HCT116 (cell line): Measurements from ENCODE around the gene GPR146. TPM values are rescaled to one million over a fixed set of nuclear protein-coding genes. Genes with fewer than 3 reads are reported as not detected.

Experiments
- ATAC-seq: fragments of 200-7000 bp; cut with Tn5 transposase; 2 replicates; pipeline ENCODE4 v1.9.1; 2020; ENCODE audit warnings: mild to moderate bottlenecking, moderate library complexity
- BruUV-seq: library from RNA; stranded (reverse); fragments of 400-500 nt; replicated peaks from 2 replicates; lab custom pipeline; 2021; lab: Mats Ljungman, UMichigan
- CTCF ChIA-PET: fragments of 300-600 bp; sonication (Branson Sonifier 250); formaldehyde crosslinking; loops from one replicate; lab custom pipeline; 2021; ENCODE audit warnings: antibody characterized with exemption; lab: Charles Lee
- POLR2A ChIA-PET: fragments of 300-600, 350-600 bp; sonication (Branson Sonifier 250); formaldehyde crosslinking; loops from one replicate; lab custom pipeline; 2021; ENCODE audit warnings: antibody characterized with exemption; lab: Charles Lee
- RAD21 ChIA-PET, 2 experiments: fragments of 300-600 bp; sonication (Branson Sonifier 250); formaldehyde crosslinking; loops; one replicate each; lab custom pipeline; 2023; ENCODE audit warnings: low total read pairs in 2 of 2; ENCODE audit not compliant: uncharacterized antibody in 2 of 2, unreplicated experiment in 2 of 2, low non-redundant PET in 1 of 2; lab: Charles Lee
- DNase-seq: peaks from one replicate; pipeline ENCODE4 v3.0.0-alpha.2; 2010; ENCODE audit warnings: low read depth, low spot score
- H2AFZ ChIP-seq: fragments of 200-600 bp; shearing (Covaris generic), sonication (generic); 2 replicates; pipeline ENCODE4 v1.6.1; 2017; ENCODE audit warnings: low read depth, mixed run types, mixed read lengths, antibody characterized with exemption, low read length; ENCODE audit not compliant: poor library complexity, severe bottlenecking
- H3K27ac ChIP-seq: 2 replicates; pipeline ENCODE4 v1.5.1; 2012; ENCODE audit warnings: low read depth, low read length
- H3K27me3 ChIP-seq: fragments of 200-600 bp; sonication (generic); 2 replicates; pipeline ENCODE4 v1.6.1; 2016; ENCODE audit warnings: mixed run types, low read length, mixed read lengths; ENCODE audit not compliant: insufficient read depth
- H3K36me3 ChIP-seq, 2 experiments: fragments of 200-500 bp in 1 of 2; fragments of 200-600 bp in 1 of 2; sonication (Bioruptor generic) in 1 of 2; sonication (generic) in 1 of 2; 2 replicates each; pipeline versions ENCODE4 v1.5.1 to v1.6.1; 2014 to 2016; ENCODE audit warnings: low read length in 2 of 2, inconsistent platforms in 1 of 2, mixed read lengths in 1 of 2, mixed run types in 1 of 2; ENCODE audit not compliant: insufficient read depth in 2 of 2, control insufficient read depth in 1 of 2
- H3K4me1 ChIP-seq, 2 experiments: fragments of 200-600 bp in 1 of 2; sonication (generic) in 1 of 2; 2 replicates each; pipeline versions ENCODE4 v1.5.1 to v1.6.1; 2012 to 2017; ENCODE audit warnings: low read length in 2 of 2, inconsistent platforms in 1 of 2, mild to moderate bottlenecking in 1 of 2, mixed read lengths in 1 of 2, mixed run types in 1 of 2, moderate library complexity in 1 of 2; ENCODE audit not compliant: insufficient read depth in 2 of 2, control insufficient read depth in 1 of 2
- H3K4me2 ChIP-seq: fragments of 200-600 bp; sonication (generic); 2 replicates; pipeline ENCODE4 v1.6.1; 2017; ENCODE audit warnings: mixed run types, low read length, mixed read lengths
- H3K4me3 ChIP-seq, 2 experiments: fragments of 200-600 bp in 1 of 2; sonication (generic) in 1 of 2; replicated peaks in 1 of 2; 2 replicates each; pipeline ENCODE4 v1.5.1; 2011 to 2016; ENCODE audit warnings: low read length in 2 of 2, control low read depth in 1 of 2, low read depth in 1 of 2, mild to moderate bottlenecking in 1 of 2, mixed read lengths in 1 of 2, mixed run types in 1 of 2
- H3K79me2 ChIP-seq: fragments of 200-600 bp; sonication (generic); 2 replicates; pipeline ENCODE4 v1.6.1; 2017; ENCODE audit warnings: mild to moderate bottlenecking, mixed run types, low read length, moderate library complexity, mixed read lengths; ENCODE audit not compliant: insufficient read depth
- H3K9ac ChIP-seq: fragments of 200-600 bp; sonication (generic); 2 replicates; pipeline ENCODE4 v1.6.1; 2016; ENCODE audit warnings: low read length, mixed read lengths
- H3K9me2 ChIP-seq: fragments of 200-600 bp; sonication (generic), shearing (Covaris generic); 2 replicates; pipeline ENCODE4 v1.6.1; 2017; ENCODE audit warnings: mixed run types, mild to moderate bottlenecking, moderate library complexity; ENCODE audit not compliant: insufficient read depth
- H3K9me3 ChIP-seq, 2 experiments: fragments of 200-500 bp in 1 of 2; fragments of 200-600 bp in 1 of 2; sonication (Bioruptor generic) in 1 of 2; sonication (generic) in 1 of 2; 2 replicates each; pipeline ENCODE4 v1.6.1; 2014 to 2017; ENCODE audit warnings: low read length in 2 of 2, mixed read lengths in 2 of 2, inconsistent platforms in 1 of 2, low read depth in 1 of 2, mild to moderate bottlenecking in 1 of 2, mixed run types in 1 of 2, moderate library complexity in 1 of 2; ENCODE audit not compliant: control insufficient read depth in 1 of 2, insufficient read depth in 1 of 2
- H4K20me1 ChIP-seq: fragments of 200-600 bp; sonication (generic), shearing (Covaris generic); 2 replicates; pipeline ENCODE4 v1.6.1; 2017; ENCODE audit warnings: mixed run types, mild to moderate bottlenecking, moderate library complexity; ENCODE audit not compliant: insufficient read depth
- EGR1 ChIP-seq: IDR thresholded peaks from 2 replicates; pipeline ENCODE4 v1.6.1; 2012; ENCODE audit warnings: low read depth
- ELF1 ChIP-seq: IDR thresholded peaks from 2 replicates; pipeline ENCODE4 v1.6.1; 2012; ENCODE audit warnings: low read depth, borderline replicate concordance
- EZH2phosphoT487 ChIP-seq: fragments of 200-600 bp; IDR thresholded peaks from 2 replicates; pipeline ENCODE4 v1.6.1; 2018; ENCODE audit warnings: antibody characterized with exemption, borderline replicate concordance
- JUND ChIP-seq: IDR thresholded peaks from 2 replicates; pipeline ENCODE4 v1.6.1; 2012
- POLR2AphosphoS5 ChIP-seq: IDR thresholded peaks from 2 replicates; pipeline ENCODE4 v1.6.1; 2011; ENCODE audit warnings: mild to moderate bottlenecking, low read depth, low read length, moderate library complexity
- SP1 ChIP-seq: IDR thresholded peaks from 2 replicates; pipeline ENCODE4 v1.6.1; 2012; ENCODE audit warnings: low read depth
- ZNF274 ChIP-seq: fragments of 200-500 bp; sonication (Bioruptor generic); IDR thresholded peaks from 2 replicates; pipeline ENCODE4 v1.6.1; 2014; ENCODE audit warnings: mild to moderate bottlenecking, low read depth, low read length, inconsistent platforms
- intact Hi-C: fragments of 100-400 bp; cut with micrococcal nuclease; formaldehyde crosslinking; loops from 2 replicates; pipeline ENCODE4 v1.10.0; 2022
- total RNA-seq: library from RNA; stranded (reverse); gene quantifications from one replicate; pipeline ENCODE4 v1.2.1, GENCODE V29; 2021; ENCODE audit not compliant: unreplicated experiment

Gene GPR146
- total RNA-seq, 1 experiment from 2014 or later: 2.4 TPM

DNA sequence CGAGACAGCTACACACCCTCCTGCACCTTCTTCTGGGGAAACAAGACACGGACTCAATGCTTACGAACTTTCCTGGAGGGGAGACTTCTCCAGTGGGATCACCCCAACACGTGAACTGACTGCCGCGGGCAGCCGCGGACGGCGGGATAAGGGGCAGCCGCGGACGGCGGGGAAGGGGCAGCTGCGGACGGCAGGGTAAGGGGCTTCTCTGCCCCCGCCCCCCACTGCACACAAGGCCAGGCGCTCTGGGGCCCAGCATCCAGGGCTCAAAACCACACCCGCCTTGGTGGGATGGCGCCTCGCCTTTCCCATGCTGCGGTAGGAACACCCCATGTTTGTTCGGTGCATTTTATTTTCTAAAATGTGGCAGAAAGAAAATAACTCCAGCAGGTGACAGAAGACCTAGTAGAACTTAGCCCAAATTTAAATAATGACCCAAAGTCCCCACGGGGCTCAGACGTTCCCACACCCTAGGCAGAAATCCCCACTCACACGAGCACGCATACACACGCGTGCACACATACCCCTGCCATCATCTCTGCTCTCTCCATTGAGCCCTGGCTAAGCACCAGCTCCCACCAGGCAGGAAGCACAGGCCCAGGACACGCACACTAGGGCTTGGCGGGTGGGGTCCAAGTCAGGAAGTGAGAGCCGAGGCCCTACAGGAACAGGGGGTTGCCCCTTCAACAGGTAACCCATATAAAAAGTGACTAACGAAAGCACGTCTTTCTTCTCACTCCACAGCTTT, 26.6 kb upstream of the GPR146 start:
- H3K4me1 ChIP-seq: no peaks in the 10 kb centered on the region
- H3K36me3 ChIP-seq: peaks cover 0 to 9% of the 10 kb centered on the region in 2 experiments; a peak in 1 of 4 replicates
- H3K27me3 ChIP-seq: no peaks in the 10 kb centered on the region
- peaks cover 9% of the 10 kb centered on the region; the same call in 1 of the 2 replicates for H3K79me2 ChIP-seq
- no peak overlapping the region for H2AFZ ChIP-seq
- no peaks in the 10 kb centered on the region for H4K20me1 ChIP-seq
- ChIA-PET POLR2A (no interaction called here), RAD21 (no interaction called here), CTCF (no interaction called here)
- no TSS peak for BruUV-seq
- no peak overlapping the region for H3K27ac ChIP-seq
- DNase-seq (no peak), ATAC-seq (no peak)
- no peak overlapping the region for H3K4me2 ChIP-seq
- H3K9me2 ChIP-seq: no peaks in the 10 kb centered on the region
- no peaks in the 10 kb centered on the region for H3K9me3 ChIP-seq
- TF ChIP-seq JUND (no peak), EGR1 (no peak), SP1 (no peak), ELF1 (no peak), ZNF274 (no peak), EZH2phosphoT487 (no peak)
- intact Hi-C loops: no loop called here
- H3K4me3 ChIP-seq: no peak overlapping the region
- no peak overlapping the region for H3K9ac ChIP-seq

- TF ChIP-seq ELF1 (no peak), POLR2AphosphoS5 (peak; percentile 17; the same call in 1 of the 2 replicates)
- intact Hi-C loops: no loop called here
- CTCF ChIA-PET: no interaction called here
- Histone ChIP-seq H3K4me3 (no peak overlapping the region), H3K4me1 (no peaks in the 10 kb centered on the region), H3K27ac (no peak overlapping the region), H3K9ac (no peak overlapping the region), H3K9me2 (no peaks in the 10 kb centered on the region), H3K36me3 (peaks cover 0 to 9% of the 10 kb centered on the region in 2 experiments; a peak in 1 of 4 replicates), H3K9me3 (no peaks in the 10 kb centered on the region), H3K4me2 (no peak overlapping the region), H4K20me1 (no peaks in the 10 kb centered on the region), H3K79me2 (peaks cover 9% of the 10 kb centered on the region; the same call in 1 of the 2 replicates), H2AFZ (no peak overlapping the region), H3K27me3 (no peaks in the 10 kb centered on the region)
- no TSS peak for BruUV-seq
- POLR2A ChIA-PET: no interaction called here
- DNase-seq (no peak), ATAC-seq (no peak)
- RAD21 ChIA-PET: no interaction called here
These were observed 26.0 kb upstream of the GPR146 start for GRCh38 chr7:1018334-1018695.
